Activated CD4-positive, alpha-beta T cell treated with anti-CD3 and anti-CD28 coated beads, Interleukin-2, amount 10 ng/mL, durations not matched to agents 7 days and 5 days (primary cell): ENCODE data around the gene PJA2. TPM values are rescaled to one million over a fixed set of nuclear protein-coding genes. Genes with fewer than 3 reads are reported as not detected.
A peak's percentile ranks its signal among the peaks of the same experiment; 100 is the strongest.
"Not testable (repeated sequence)": the region's sequence is repeated elsewhere in the genome, so short reads cannot be mapped to it uniquely, and the experiment has no call there.

ENCODE experiments used
- CTCF ChIA-PET: fragments of 350-600 bp; sonication (Branson Sonifier 250); formaldehyde crosslinking; loops from one replicate; lab custom pipeline; 2021; ENCODE audit warnings: antibody characterized with exemption; lab: Charles Lee
- POLR2A ChIA-PET: fragments of 350-600 bp; sonication (Branson Sonifier 250); formaldehyde crosslinking; loops from one replicate; lab custom pipeline; 2021; ENCODE audit warnings: antibody characterized with exemption; lab: Charles Lee
- DNase-seq: peaks from one replicate; pipeline ENCODE4 v3.0.0-alpha.2; 2020
- H3K27ac Mint-ChIP-seq: one replicate; pipeline ENCODE4 v1.8.0; 2021; ENCODE audit warnings: mild to moderate bottlenecking, moderate library complexity, mixed read lengths
- H3K27me3 Mint-ChIP-seq: one replicate; pipeline ENCODE4 v1.8.0; 2021; ENCODE audit warnings: mixed read lengths
- H3K36me3 Mint-ChIP-seq: one replicate; pipeline ENCODE4 v1.8.0; 2021; ENCODE audit warnings: low read depth, mixed read lengths
- H3K4me1 Mint-ChIP-seq: one replicate; pipeline ENCODE4 v1.8.0; 2021; ENCODE audit warnings: mixed read lengths
- H3K4me3 Mint-ChIP-seq: one replicate; pipeline ENCODE4 v1.8.0; 2021; ENCODE audit warnings: mild to moderate bottlenecking, moderate library complexity, mixed read lengths
- H3K9me3 Mint-ChIP-seq: one replicate; pipeline ENCODE4 v1.8.0; 2021; ENCODE audit warnings: mixed read lengths
- total RNA-seq, 2 experiments: library from RNA; stranded (reverse); gene quantifications; one replicate each; pipeline ENCODE4 v1.2.3, GENCODE V29; 2021

PJA2 gene, protein sequence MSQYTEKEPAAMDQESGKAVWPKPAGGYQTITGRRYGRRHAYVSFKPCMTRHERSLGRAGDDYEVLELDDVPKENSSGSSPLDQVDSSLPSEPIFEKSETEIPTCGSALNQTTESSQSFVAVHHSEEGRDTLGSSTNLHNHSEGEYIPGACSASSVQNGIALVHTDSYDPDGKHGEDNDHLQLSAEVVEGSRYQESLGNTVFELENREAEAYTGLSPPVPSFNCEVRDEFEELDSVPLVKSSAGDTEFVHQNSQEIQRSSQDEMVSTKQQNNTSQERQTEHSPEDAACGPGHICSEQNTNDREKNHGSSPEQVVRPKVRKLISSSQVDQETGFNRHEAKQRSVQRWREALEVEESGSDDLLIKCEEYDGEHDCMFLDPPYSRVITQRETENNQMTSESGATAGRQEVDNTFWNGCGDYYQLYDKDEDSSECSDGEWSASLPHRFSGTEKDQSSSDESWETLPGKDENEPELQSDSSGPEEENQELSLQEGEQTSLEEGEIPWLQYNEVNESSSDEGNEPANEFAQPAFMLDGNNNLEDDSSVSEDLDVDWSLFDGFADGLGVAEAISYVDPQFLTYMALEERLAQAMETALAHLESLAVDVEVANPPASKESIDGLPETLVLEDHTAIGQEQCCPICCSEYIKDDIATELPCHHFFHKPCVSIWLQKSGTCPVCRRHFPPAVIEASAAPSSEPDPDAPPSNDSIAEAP
- total RNA-seq: 10 to 100 TPM; 51.7 to 58.7 TPM

DNA sequence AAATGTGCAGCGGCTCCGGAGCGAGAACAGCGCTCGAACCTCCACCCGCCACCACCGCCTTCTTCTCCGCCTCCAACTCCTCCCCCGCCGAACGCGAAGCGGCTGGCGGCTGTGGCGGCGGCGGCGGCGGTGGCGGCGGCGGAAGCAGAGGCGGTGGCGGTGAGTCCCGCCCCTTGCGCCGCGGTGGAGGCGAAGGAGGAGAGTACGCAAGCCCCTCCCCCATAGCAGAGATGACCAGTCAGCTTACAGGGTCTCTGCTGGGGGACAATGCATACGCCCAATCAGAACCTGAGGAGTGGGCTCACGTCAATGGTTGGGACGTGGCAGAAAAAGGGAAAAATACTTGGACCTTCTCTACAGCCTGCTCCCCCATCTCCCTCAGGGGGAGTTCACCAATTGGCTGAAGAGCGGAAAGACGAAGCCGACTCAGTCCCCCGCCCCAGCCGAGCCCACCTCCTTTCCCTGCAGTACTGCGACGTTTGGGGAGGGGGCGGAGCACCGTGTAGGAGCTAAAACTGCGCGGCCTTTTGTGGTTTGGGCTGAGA, at the start of gene PJA2:
TSS of gene PJA2 (minus strand) at position 131 of the 545 bp plus-strand sequence. CDS start 26,541 bp downstream, outside the sequence.
- POLR2A ChIA-PET: no interaction called here
- H3K4me1 Mint-ChIP-seq: peaks cover 35% of the 10 kb centered on the region
- H3K9me3 Mint-ChIP-seq: peaks cover 11% of the 10 kb centered on the region
- peak; percentile 97 for DNase-seq
- CTCF ChIA-PET: no interaction called here
- H3K36me3 Mint-ChIP-seq: peaks cover 25% of the 10 kb centered on the region
- H3K27me3 Mint-ChIP-seq: no peaks in the 10 kb centered on the region
- peak within 1 kb of the TSS; percentile 92 for H3K4me3 Mint-ChIP-seq
- H3K27ac Mint-ChIP-seq: peak within 1 kb of the TSS; percentile 100

DNA sequence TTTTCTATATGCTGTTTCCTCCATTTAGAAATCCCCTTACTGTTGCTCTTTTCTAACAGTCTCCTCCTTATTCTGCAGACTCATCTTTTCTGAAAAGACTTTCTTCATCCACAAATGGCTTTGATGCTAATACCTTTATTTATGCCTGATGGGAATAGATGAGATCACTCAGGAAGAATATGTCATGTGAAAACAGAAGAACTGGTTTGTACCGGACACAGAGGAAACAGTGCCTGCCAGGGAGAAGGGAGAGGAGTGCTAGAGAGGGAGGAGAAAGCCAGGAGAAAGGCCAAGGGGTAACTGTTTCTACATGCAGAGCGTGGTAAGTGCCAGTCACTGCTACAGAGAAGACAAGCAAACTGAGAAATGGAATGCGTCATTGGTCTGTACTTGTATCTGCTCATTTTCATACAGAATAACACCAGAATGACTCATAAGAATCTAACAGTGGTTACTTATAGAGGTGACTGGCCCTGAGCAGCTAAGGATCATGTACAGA, 45.9 kb upstream of the PJA2 start:
- no peak overlapping the region for H3K27ac Mint-ChIP-seq
- no peaks in the 10 kb centered on the region for H3K36me3 Mint-ChIP-seq
- H3K9me3 Mint-ChIP-seq: no peaks in the 10 kb centered on the region
- no peaks in the 10 kb centered on the region for H3K4me1 Mint-ChIP-seq
- CTCF ChIA-PET: interaction anchor here (1.4 kb wide), 1 partner anchor 10 kb away, joined by 3 read pairs; no protein-coding TSS in a partner anchor
- POLR2A ChIA-PET: no interaction called here
- H3K4me3 Mint-ChIP-seq: no peak overlapping the region
- no peak for DNase-seq
- no peaks in the 10 kb centered on the region for H3K27me3 Mint-ChIP-seq

DNA sequence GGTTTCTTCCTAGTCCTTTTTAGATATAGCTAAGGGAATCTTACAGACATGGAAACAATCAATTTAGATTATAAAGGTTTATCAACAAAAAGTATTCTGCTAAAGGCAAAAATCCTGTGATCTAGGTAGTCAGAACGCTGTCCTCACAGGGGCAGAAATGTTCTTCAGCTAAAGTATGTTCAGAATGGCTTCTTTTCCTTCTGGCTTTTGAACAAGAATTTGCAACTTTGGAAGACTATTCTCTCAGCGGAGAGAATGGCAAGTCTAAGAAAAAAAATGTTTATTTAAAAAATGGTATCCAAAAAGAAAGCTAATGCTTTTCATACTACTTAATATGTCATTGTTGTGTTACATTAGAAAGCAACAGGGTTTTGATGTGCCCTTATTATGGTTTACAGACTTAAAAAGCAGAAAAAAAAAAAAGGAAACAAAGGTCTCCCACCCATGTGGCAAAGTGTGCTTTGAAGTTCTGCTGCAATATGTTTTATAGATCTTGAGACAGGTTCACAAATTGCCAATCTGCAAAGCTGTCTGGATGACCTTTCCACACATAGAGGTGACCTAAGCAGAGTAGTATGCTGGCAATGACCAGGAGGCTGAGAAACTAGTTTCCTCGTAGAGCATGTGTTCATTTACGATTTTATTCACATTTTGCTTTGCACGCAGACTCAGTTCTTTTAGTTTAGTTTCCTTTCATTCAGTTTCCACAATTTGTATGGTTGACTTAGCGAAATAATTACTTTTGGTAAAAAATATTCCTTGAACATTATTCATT, 45.1 kb upstream of the PJA2 start:
- no peaks in the 10 kb centered on the region for H3K9me3 Mint-ChIP-seq
- ChIA-PET CTCF (interaction anchor here (1.4 kb wide), 1 partner anchor 10 kb away, joined by 3 read pairs; no protein-coding TSS in a partner anchor), POLR2A (no interaction called here)
- no peaks in the 10 kb centered on the region for H3K27me3 Mint-ChIP-seq
- no peak for DNase-seq
- no peaks in the 10 kb centered on the region for H3K4me1 Mint-ChIP-seq
- no peak overlapping the region for H3K4me3 Mint-ChIP-seq
- no peak overlapping the region for H3K27ac Mint-ChIP-seq
- H3K36me3 Mint-ChIP-seq: no peaks in the 10 kb centered on the region

DNA sequence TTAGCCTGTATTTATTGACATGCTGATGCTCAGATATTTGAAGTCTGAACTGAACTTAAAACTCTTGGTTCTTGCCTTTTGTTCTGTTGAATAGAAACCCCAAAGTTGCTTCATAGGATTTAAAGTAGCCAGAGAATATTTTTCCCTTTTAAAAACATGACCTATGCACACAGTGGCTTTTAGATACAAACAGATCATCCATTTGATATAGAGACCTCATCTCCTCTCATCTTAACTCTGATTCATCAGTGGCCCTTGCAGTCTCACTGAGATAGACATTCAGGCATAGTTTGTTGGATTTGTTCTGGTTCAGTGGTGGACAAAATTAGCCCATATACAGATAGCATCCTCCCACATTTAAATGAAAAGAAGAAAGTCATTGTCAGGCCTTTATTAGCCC, 43.5 kb upstream of the PJA2 start:
- Mint-ChIP-seq H3K4me3 (no peak overlapping the region), H3K4me1 (no peaks in the 10 kb centered on the region), H3K27me3 (no peaks in the 10 kb centered on the region), H3K36me3 (no peaks in the 10 kb centered on the region), H3K9me3 (no peaks in the 10 kb centered on the region), H3K27ac (no peak overlapping the region)
- no peak for DNase-seq
- ChIA-PET CTCF (no interaction called here), POLR2A (no interaction called here)

DNA sequence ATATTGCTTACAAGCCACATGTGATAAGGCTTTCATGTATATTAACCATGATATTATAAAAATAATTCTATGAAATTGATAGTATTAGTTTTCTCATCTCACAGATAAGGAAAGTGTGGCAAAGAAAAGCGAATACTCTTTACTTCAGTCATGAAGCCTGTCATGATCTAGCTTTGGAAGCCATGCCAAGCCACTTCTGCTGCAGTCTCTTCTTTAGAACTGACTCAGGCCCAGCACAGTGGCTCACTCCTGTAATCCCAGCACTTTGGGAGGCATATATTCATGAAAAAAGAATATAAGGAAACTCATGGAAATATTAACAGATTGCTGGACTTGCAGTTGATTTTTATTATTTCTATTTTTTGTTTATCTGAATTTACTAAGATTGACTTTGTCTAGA, 42.9 kb upstream of the PJA2 start:
- no peaks in the 10 kb centered on the region for H3K9me3 Mint-ChIP-seq
- H3K4me1 Mint-ChIP-seq: no peaks in the 10 kb centered on the region
- POLR2A ChIA-PET: no interaction called here

DNA sequence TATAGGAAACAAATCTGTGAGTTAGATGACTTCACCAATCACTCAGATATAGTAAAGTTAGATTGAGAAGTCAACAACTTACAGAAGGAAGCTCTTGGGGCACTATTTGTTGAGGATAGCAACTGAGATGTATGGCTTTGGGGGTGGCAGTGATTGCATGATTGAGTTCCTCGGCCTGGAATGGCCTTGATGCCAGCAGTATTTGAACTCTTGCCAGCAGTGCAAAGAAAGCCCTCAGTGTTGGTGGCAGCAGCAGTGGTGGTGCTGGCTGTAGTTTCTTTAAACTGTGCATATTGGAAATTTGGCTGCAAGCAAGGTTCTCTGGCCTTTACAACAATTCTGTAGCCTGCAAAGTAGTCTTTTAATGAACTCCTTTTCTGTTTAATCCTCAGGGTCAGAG, 41.4 kb upstream of the PJA2 start:
- H3K36me3 Mint-ChIP-seq: no peaks in the 10 kb centered on the region
- ChIA-PET POLR2A (no interaction called here), CTCF (no interaction called here)
- no peaks in the 10 kb centered on the region for H3K27me3 Mint-ChIP-seq
- no peak for DNase-seq
- H3K4me3 Mint-ChIP-seq: no peak overlapping the region
- H3K4me1 Mint-ChIP-seq: no peaks in the 10 kb centered on the region
- no peak overlapping the region for H3K27ac Mint-ChIP-seq
- H3K9me3 Mint-ChIP-seq: no peaks in the 10 kb centered on the region

More for the DNA sequence above, 42.9 kb upstream of the PJA2 start:
- CTCF ChIA-PET: no interaction called here
- no peak for DNase-seq
- H3K4me3 Mint-ChIP-seq: no peak overlapping the region
- no peak overlapping the region for H3K27ac Mint-ChIP-seq
- no peaks in the 10 kb centered on the region for H3K36me3 Mint-ChIP-seq
- no peaks in the 10 kb centered on the region for H3K27me3 Mint-ChIP-seq

DNA sequence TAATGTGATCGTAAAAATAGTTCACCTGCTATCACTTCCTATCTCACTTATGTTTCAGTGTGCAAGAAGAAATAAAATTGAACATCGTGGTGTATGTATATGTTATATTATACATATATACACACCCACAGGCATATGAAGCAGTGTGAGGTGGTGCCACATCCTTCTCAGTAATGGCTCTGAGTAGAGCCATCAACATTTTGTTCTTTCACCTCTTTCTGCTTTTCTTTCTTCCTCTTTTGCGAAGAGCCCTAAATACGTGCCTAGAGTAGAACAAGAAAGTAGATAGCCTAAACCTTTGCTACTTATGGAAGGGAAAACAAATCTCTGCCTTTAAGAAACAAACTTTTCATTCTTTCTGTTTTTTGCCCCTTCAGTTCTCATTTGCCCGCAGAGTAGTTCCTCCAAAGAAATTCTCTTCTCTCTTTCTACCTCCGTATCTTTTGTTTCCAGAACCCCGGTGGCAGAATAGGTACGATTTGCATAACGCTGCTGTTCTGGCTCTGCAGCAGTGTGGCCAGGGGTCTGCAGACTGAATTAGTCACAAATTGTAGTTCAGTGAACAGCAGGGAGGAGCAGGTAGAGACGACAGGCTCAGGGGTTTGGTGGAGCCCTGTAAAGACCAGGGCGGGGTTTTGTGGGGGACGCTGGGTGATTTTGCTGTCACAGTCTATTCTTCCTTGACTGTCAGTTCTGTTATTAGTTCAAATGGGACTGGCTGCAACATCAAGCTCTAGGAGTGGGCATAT, 40.5 kb upstream of the PJA2 start:
- Mint-ChIP-seq H3K9me3 (no peaks in the 10 kb centered on the region), H3K27ac (no peak overlapping the region), H3K36me3 (no peaks in the 10 kb centered on the region), H3K4me3 (no peak overlapping the region), H3K27me3 (no peaks in the 10 kb centered on the region), H3K4me1 (no peaks in the 10 kb centered on the region)
- ChIA-PET POLR2A (no interaction called here), CTCF (interaction anchor here (1.2 kb wide), 1 partner anchor 19 kb away, joined by 3 read pairs; no protein-coding TSS in a partner anchor)
- no peak for DNase-seq

DNA sequence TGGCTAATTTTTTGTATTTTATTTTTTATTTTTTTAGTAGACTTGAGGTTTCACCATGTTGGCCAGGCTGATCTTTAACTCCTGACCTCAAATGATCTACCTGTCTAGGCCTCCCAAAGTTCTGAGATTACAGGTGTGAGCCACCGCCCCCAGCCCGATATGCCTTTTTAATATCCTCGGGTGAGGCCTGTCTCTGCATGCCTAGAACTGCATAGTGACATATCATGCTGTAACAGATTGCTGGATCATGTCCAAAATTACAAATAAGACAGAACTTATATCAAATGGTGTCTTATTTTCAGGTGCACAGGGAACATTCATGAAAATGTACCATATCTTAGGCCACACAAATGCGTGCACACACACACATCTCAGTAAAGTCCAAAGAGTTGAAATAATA, 39.1 kb upstream of the PJA2 start:
- Mint-ChIP-seq H3K4me1 (no peaks in the 10 kb centered on the region), H3K27me3 (no peaks in the 10 kb centered on the region), H3K27ac (no peak overlapping the region), H3K9me3 (no peaks in the 10 kb centered on the region), H3K36me3 (no peaks in the 10 kb centered on the region), H3K4me3 (no peak overlapping the region)
- ChIA-PET POLR2A (no interaction called here), CTCF (interaction anchor here (0.6 to 1.2 kb wide), 3 partner anchors 17 to 1710 kb away, joined by 3 to 4 read pairs (median 3); no protein-coding TSS in a partner anchor)
- no peak for DNase-seq

DNA sequence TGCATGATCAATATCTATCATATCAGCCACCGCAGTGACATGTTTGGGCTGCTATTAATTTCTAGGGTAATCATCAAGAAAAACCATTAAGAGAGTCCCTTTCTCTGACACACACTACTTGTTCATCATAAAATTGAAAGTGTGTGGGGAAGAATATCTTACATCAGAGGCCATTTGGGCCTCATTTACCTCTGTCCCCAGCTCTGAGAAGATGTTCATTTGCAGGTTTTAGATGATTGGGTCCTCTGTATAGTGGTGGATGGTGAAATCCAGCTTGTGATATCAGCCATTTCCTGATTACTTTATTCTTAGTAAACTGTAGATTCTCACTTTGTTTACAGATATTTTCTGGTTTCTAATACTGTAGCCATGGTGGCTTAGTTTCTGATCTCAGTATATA, 29.8 kb upstream of the PJA2 start:
- DNase-seq: no peak
- POLR2A ChIA-PET: no interaction called here

DNA sequence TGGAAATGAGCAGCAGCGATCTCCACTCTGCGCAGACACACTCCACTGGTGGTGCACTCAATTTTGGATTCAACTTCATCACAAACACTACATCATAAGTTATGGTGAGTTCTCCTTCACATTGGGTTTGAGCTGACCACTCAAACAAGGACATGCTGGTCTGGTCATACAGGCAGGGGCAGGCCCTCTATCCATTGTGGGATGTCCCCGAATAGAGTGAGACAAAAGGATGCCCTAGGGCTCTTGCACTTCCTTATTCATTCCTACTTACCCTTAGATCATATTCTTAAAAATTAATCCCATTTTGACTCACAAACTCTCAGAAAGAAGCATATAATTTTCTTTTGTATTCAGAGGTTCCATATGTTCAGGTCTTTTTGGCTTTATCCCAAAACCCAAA, 16.3 kb upstream of the PJA2 start:
- CTCF ChIA-PET: no interaction called here
- no peaks in the 10 kb centered on the region for H3K9me3 Mint-ChIP-seq
- no peaks in the 10 kb centered on the region for H3K4me1 Mint-ChIP-seq
- no peak overlapping the region for H3K4me3 Mint-ChIP-seq
- H3K27ac Mint-ChIP-seq: no peak overlapping the region
- H3K27me3 Mint-ChIP-seq: no peaks in the 10 kb centered on the region
- POLR2A ChIA-PET: no interaction called here
- H3K36me3 Mint-ChIP-seq: no peaks in the 10 kb centered on the region
- DNase-seq: no peak

More for the DNA sequence above, 29.8 kb upstream of the PJA2 start:
- Mint-ChIP-seq H3K4me3 (no peak overlapping the region), H3K27me3 (peaks cover 3% of the 10 kb centered on the region), H3K36me3 (no peaks in the 10 kb centered on the region), H3K27ac (no peak overlapping the region), H3K4me1 (no peaks in the 10 kb centered on the region), H3K9me3 (no peaks in the 10 kb centered on the region)
- CTCF ChIA-PET: no interaction called here

DNA sequence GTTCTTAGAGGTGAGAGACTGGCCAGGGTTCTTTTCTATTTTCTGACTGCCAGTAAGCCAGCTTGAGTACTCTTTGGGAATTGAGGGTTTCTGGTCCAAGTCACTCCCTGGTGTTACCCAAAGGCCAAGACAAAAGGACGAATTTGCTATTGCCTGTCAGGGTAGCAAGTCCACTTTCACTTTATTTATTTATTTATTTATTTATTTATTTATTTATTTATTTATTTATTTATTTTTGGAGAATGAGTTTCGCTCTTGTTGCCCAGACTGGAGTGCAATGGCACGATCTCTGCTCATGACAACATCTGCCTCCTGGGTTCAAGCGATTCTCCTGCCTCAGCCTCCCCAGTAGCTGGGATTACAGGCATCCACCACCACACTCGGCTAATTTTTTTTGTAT, 15.7 kb upstream of the PJA2 start:
- H3K4me3 Mint-ChIP-seq: not testable (repeated sequence)

DNA sequence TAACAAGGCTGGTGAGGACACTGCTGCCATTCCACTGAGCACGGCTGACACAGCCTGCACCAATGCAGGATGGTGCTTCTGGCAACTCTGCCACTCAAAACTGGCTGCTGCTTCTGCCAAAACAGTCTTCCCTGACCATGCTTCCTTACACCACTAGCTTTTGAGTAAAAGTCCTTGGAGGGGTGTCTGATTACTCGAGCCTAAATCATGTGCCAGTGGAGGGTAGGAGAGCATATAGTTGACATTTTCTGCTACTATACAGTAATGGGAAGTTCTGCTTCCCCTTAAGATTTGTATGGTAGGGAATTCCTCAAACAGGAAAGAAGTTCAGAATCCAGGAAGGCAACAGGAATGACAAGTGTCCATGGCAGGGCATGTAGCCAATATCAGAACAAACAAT, 12.2 kb upstream of the PJA2 start:
- no peaks in the 10 kb centered on the region for H3K4me1 Mint-ChIP-seq
- peaks cover 2% of the 10 kb centered on the region for H3K9me3 Mint-ChIP-seq
- H3K27ac Mint-ChIP-seq: no peak overlapping the region
- DNase-seq: no peak
- CTCF ChIA-PET: no interaction called here
- H3K36me3 Mint-ChIP-seq: no peaks in the 10 kb centered on the region
- H3K27me3 Mint-ChIP-seq: peaks cover 10% of the 10 kb centered on the region
- no peak overlapping the region for H3K4me3 Mint-ChIP-seq
- POLR2A ChIA-PET: no interaction called here

More for the DNA sequence above, 15.7 kb upstream of the PJA2 start:
- H3K27me3 Mint-ChIP-seq, H3K27ac Mint-ChIP-seq, H3K9me3 Mint-ChIP-seq, H3K36me3 Mint-ChIP-seq, H3K4me1 Mint-ChIP-seq, POLR2A ChIA-PET, DNase-seq: not testable (repeated sequence)
- CTCF ChIA-PET: interaction anchor here (0.7 kb wide), 1 partner anchor 13 kb away, joined by 3 read pairs; no protein-coding TSS in a partner anchor
